Measurements from ENCODE around the gene PLEKHN1.

Gene PLEKHN1

DNA sequence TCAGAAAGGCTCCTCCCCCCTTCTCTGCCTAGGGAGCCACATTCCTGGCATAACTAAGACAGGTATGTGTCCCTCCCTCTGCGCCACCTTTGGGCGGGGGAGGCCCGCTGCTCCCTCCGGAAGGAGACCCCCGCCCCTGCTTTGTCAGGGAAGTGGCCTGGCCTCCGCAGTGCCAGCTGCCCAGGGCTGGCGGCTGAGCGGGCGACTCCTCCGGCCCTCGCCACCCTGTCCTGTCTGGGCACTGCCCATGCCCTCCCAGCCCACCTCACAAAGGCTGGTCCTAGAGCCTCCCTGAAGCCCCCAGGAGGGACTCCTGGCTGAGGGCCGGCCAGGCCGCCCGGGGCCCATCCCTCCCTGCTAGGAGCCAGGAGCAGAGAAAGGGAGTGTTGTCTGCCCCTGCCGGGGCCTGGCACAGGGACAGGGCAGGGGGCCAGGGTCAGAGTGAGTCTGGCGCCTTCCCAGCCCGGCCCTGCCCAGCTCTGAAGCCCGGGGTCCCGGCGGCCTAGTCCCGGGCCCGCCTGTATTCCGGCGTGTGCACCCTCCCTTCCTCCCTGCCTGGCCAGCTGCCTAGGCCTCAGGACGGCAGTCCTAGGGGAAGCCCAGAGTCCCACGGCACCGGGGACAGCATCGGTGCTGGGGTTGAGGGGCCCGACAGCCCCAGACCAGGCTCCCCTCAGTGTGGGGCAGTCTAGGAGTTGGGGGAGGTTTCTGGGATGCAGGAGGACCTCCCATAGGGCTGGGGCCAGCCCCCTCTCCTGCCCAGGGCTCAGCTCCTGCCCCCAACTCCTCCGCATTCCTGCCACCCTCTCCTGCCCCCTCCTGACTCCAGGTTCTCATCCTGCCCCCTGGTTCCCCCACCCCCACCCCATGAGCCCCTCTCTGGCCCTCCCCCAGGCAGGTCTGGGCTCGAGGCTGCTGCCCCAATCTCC is 58.8 kb downstream of the PLEKHN1 start:
- TF ChIP-seq TARDBP (IDR thresholded peaks at IDR 0.05) (no peak), FOXM1 (IDR thresholded peaks at IDR 0.05; ENCODE audit: borderline replicate concordance) (no peak), FOXK2 (IDR thresholded peaks at IDR 0.05) (no peak), BHLHE40 (IDR thresholded peaks at IDR 0.05; ENCODE audit: borderline replicate concordance) (no peak), SP1 (IDR thresholded peaks at IDR 0.05) (no peak), HDGF (IDR thresholded peaks at IDR 0.05; ENCODE audit: borderline replicate concordance) (no peak), ARNT (IDR thresholded peaks at IDR 0.05) (no peak), SUZ12 (IDR thresholded peaks at IDR 0.05) (no peak), LEF1 (IDR thresholded peaks at IDR 0.05; ENCODE audit: borderline replicate concordance) (no peak), ELF4 (IDR thresholded peaks at IDR 0.05) (no peak), L3MBTL2 (conservative IDR thresholded peaks at IDR 0.05) (no peak), NFRKB (IDR thresholded peaks at IDR 0.05) (no peak), ZNF384 (IDR thresholded peaks at IDR 0.05) (no peak), CTBP1 (IDR thresholded peaks at IDR 0.05; ENCODE audit: borderline replicate concordance) (no peak), FOXA1 (IDR thresholded peaks at IDR 0.05) (no peak)
- TF ChIP-seq, protein P1, sequence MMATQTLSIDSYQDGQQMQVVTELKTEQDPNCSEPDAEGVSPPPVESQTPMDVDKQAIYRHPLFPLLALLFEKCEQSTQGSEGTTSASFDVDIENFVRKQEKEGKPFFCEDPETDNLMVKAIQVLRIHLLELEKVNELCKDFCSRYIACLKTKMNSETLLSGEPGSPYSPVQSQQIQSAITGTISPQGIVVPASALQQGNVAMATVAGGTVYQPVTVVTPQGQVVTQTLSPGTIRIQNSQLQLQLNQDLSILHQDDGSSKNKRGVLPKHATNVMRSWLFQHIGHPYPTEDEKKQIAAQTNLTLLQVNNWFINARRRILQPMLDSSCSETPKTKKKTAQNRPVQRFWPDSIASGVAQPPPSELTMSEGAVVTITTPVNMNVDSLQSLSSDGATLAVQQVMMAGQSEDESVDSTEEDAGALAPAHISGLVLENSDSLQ (IDR thresholded peaks at IDR 0.05): no peak
- ChIA-PET POLR2A (interaction anchor here (1.2 kb wide), 1 partner anchor 35 kb away, joined by 3 read pairs; no protein-coding TSS in a partner anchor), CTCF (no interaction called here)
- no peak for DNase-seq (ENCODE audit: extremely low spot score)

Measured in HEK293T (cell line).